Ishikawa (cell line): ENCODE results near the gene INTS13.

Experiments
- CEBPB ChIP-seq: IDR thresholded peaks from 2 replicates; pipeline ENCODE4 v1.6.1; 2012
- CREB1 ChIP-seq: IDR thresholded peaks from 2 replicates; pipeline ENCODE4 v1.6.1; 2012; ENCODE audit warnings: low read depth
- EGR1 ChIP-seq: IDR thresholded peaks from 2 replicates; pipeline ENCODE4 v1.6.1; 2012
- EP300 ChIP-seq: IDR thresholded peaks from 2 replicates; pipeline ENCODE4 v1.6.1; 2012; ENCODE audit warnings: borderline replicate concordance
- FOXM1 ChIP-seq: IDR thresholded peaks from 2 replicates; pipeline ENCODE4 v1.6.1; 2012; ENCODE audit warnings: low read depth, borderline replicate concordance
- NFIC ChIP-seq: IDR thresholded peaks from 2 replicates; pipeline ENCODE4 v1.6.1; 2012
- RAD21 ChIP-seq: IDR thresholded peaks from 2 replicates; pipeline ENCODE4 v1.6.1; 2012; ENCODE audit warnings: low read depth
- TAF1 ChIP-seq: IDR thresholded peaks from 2 replicates; pipeline ENCODE4 v1.6.1; 2012; ENCODE audit warnings: low read depth, mild to moderate bottlenecking
- YY1 ChIP-seq: IDR thresholded peaks from 2 replicates; pipeline ENCODE4 v1.6.1; 2012; ENCODE audit warnings: low read depth
- TF ChIP-seq, protein P1 (sequence below): IDR thresholded peaks from 2 replicates; pipeline ENCODE4 v1.6.1; 2012
- TF ChIP-seq, protein P2 (sequence below): IDR thresholded peaks from 2 replicates; pipeline ENCODE4 v1.6.1; 2012; ENCODE audit warnings: low read depth, mild to moderate bottlenecking
- TF ChIP-seq, protein P3 (sequence below): IDR thresholded peaks from 2 replicates; pipeline ENCODE4 v1.6.1; 2012

DNA sequence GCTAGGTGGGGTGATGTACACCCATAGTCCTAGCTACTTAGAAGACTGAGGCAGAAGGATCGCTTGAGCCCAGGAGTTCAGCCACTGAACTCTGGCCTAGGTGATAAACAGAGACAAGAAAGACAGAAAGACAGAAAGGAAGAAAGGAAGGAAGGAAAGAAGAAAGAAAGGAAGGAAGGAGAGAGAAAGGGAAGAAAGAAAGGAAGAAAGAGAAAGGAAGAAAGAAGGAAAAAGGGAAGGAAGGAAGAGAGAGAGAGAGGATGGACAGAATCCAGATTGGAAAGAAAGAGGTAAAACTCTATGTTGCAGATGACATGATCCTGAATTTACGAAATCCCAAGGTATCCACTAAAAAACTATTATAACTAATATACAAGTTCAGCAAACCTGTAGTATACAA lies 8.2 kb downstream of the INTS13 start:
- TF ChIP-seq RAD21 (no peak), YY1 (no peak), FOXM1 (no peak), EGR1 (no peak), CEBPB (no peak), EP300 (no peak), CREB1 (no peak), TAF1 (no peak), NFIC (no peak)
- TF ChIP-seq, protein P1, sequence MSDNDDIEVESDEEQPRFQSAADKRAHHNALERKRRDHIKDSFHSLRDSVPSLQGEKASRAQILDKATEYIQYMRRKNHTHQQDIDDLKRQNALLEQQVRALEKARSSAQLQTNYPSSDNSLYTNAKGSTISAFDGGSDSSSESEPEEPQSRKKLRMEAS = no peak
- TF ChIP-seq, protein P2, sequence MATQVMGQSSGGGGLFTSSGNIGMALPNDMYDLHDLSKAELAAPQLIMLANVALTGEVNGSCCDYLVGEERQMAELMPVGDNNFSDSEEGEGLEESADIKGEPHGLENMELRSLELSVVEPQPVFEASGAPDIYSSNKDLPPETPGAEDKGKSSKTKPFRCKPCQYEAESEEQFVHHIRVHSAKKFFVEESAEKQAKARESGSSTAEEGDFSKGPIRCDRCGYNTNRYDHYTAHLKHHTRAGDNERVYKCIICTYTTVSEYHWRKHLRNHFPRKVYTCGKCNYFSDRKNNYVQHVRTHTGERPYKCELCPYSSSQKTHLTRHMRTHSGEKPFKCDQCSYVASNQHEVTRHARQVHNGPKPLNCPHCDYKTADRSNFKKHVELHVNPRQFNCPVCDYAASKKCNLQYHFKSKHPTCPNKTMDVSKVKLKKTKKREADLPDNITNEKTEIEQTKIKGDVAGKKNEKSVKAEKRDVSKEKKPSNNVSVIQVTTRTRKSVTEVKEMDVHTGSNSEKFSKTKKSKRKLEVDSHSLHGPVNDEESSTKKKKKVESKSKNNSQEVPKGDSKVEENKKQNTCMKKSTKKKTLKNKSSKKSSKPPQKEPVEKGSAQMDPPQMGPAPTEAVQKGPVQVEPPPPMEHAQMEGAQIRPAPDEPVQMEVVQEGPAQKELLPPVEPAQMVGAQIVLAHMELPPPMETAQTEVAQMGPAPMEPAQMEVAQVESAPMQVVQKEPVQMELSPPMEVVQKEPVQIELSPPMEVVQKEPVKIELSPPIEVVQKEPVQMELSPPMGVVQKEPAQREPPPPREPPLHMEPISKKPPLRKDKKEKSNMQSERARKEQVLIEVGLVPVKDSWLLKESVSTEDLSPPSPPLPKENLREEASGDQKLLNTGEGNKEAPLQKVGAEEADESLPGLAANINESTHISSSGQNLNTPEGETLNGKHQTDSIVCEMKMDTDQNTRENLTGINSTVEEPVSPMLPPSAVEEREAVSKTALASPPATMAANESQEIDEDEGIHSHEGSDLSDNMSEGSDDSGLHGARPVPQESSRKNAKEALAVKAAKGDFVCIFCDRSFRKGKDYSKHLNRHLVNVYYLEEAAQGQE = no peak
- TF ChIP-seq, protein P3, sequence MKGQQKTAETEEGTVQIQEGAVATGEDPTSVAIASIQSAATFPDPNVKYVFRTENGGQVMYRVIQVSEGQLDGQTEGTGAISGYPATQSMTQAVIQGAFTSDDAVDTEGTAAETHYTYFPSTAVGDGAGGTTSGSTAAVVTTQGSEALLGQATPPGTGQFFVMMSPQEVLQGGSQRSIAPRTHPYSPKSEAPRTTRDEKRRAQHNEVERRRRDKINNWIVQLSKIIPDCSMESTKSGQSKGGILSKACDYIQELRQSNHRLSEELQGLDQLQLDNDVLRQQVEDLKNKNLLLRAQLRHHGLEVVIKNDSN = no peak
